ENCODE results near the gene BCL7A.

The BCL7A gene

GRCh38 chr12:122058549-122059149 is 37.0 kb downstream of the BCL7A start:
- Histone ChIP-seq H3K9ac (ENCODE audit: low read length) (no peak overlapping the region), H3K4me1 (ENCODE audit: control insufficient read depth, insufficient read depth, low read length) (peaks cover 13% of the 10 kb centered on the region), H3K36me3 (ENCODE audit: control insufficient read depth, insufficient read depth, low read length) (peaks cover 49% of the 10 kb centered on the region), H3K27me3 (ENCODE audit: control insufficient read depth, insufficient read depth, low read length) (no peaks in the 10 kb centered on the region), H3K9me3 (ENCODE audit: control insufficient read depth, insufficient read depth, low read depth, low read length) (no peaks in the 10 kb centered on the region), H3K4me3 (ENCODE audit: low read depth, low read length) (no peak overlapping the region), H3K27ac (ENCODE audit: low read depth, low read length) (no peak overlapping the region)

DNA sequence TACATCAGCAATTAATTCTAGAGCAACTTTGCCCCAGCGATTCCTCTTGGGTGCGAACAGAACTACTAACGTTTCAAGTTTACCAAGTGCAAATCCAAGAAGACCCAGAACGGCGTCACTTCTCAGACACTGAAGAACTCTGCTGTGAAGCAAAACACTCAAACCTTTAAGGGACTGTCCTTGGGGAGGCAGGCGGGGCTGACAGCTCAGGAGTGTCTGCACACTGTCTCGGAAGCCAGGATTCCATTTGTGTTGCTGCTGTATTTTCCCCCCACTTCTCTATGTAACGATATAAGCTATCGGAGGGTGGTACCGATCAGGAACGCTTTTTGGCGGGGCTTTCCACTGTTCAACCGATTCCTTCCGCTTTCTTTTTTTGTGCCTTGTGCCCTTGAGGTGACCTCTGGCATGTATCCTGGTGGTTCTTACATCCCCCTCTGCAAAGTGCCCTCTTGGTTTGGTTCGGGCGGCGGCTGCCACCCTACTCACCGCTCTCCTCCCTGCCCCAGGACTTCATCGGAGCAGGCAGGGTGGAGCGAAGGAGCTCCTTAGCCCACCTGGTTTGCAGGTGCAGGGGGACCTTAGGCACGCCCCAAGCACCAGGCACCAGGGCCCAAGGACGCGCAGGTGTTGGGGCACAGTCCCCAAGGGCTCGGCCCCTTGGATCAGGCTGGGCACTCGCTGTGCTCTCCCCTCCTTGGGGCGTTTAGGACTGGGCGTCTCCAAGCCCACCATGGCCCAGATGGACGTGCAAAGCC is 37.7 kb downstream of the BCL7A start:
- no peaks in the 10 kb centered on the region for H3K27me3 ChIP-seq (ENCODE audit: control insufficient read depth, insufficient read depth, low read length)
- no peak overlapping the region for H3K27ac ChIP-seq (ENCODE audit: low read depth, low read length)
- no peaks in the 10 kb centered on the region for H3K9me3 ChIP-seq (ENCODE audit: control insufficient read depth, insufficient read depth, low read depth, low read length)
- H3K4me1 ChIP-seq (ENCODE audit: control insufficient read depth, insufficient read depth, low read length) = peaks cover 17% of the 10 kb centered on the region
- peaks cover 49% of the 10 kb centered on the region for H3K36me3 ChIP-seq (ENCODE audit: control insufficient read depth, insufficient read depth, low read length)
- H3K9ac ChIP-seq (ENCODE audit: low read length) = no peak overlapping the region
- no peak overlapping the region for H3K4me3 ChIP-seq (ENCODE audit: low read depth, low read length)

DNA sequence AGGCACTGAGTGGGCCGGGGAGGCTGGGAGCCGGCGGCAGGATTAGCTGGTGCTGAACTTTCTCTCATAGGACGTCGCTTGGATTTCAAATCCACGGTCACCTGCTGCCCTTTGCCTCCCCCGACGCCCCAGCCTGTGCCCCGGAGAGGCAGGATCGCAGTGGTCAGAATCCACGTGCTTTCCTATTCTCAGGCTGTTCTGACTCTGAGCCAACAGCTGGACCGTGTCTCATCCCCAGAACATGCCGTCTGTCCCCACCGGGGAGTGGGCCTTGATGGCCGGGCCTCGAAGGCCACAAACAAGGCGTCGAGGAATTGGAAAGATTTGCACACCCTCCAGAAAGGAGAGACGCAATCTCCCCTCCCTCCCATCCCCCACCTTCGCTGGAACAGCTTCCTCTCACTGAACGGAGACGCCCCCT is 38.4 kb downstream of the BCL7A start:
- H3K4me3 ChIP-seq (ENCODE audit: low read depth, low read length) = no peak overlapping the region
- H3K27me3 ChIP-seq (ENCODE audit: control insufficient read depth, insufficient read depth, low read length) = no peaks in the 10 kb centered on the region
- peaks cover 45% of the 10 kb centered on the region for H3K36me3 ChIP-seq (ENCODE audit: control insufficient read depth, insufficient read depth, low read length)
- peaks cover 24% of the 10 kb centered on the region for H3K4me1 ChIP-seq (ENCODE audit: control insufficient read depth, insufficient read depth, low read length)
- no peak overlapping the region for H3K9ac ChIP-seq (ENCODE audit: low read length)
- H3K27ac ChIP-seq (ENCODE audit: low read depth, low read length) = no peak overlapping the region
- H3K9me3 ChIP-seq (ENCODE audit: control insufficient read depth, insufficient read depth, low read depth, low read length) = no peaks in the 10 kb centered on the region

DNA sequence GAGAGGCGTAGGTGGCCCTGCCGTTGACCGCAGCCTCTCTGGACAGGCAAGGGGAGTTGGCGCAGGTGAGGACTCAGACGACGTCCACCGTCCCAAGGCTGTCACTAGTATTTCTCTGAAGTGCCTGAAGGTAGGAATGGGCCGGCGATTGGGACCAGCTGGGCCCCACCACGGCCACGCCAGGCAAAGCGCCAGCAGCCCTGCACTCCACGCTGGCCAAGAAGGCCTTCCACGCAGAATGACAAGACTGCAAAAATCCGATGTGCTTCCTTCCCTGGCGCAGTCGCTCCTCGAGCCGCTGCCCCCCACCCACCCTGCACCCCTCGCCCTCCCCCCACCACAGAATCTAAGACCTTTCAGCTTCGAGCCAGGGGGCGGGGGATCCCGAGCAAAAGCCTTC is 39.6 kb downstream of the BCL7A start:
- Histone ChIP-seq H3K9ac (ENCODE audit: low read length) (no peak overlapping the region), H3K36me3 (ENCODE audit: control insufficient read depth, insufficient read depth, low read length) (peaks cover 35% of the 10 kb centered on the region), H3K27ac (ENCODE audit: low read depth, low read length) (no peak overlapping the region)

DNA sequence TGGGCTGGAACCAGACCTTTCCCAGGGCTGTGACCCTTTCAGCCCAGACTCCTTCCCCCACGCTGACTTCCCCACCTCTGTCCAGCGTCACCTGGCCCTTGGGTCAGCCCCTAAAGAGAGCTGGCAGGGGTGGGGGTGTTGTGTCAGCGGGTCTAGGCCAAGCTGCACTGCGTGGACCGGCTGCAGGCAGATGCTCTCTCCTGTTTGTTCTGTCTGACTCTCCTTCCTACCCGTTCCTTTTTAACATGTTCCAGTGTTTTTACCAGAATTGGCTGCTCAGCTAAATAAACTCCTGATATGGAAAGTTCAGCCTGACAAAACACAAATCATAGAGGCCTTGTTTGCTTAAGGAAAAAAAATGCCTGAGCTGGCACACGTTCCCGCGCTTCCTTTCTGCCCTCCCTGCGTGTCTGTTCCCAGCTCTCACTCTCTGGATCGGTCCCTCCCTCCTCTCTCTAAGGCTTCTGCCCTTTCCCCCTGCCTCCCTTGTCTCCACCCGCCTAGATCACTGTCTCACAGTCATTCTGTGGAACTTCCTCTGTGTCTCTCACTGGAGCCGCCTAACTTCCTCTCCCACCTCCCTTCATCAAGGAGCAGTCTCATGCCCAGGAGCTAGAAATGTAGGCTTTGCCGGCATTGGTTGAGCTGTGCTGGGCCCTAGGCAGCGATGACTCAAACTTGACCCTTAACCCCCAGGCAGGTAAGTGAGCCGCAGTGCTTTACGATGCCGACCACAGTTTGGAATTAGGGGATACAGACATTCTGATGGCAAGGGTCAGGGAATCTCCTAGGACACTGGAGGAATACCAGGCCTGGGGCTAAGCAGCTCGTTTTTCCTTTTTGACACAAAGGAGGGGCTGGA is 41.4 kb downstream of the BCL7A start:
- H3K27me3 ChIP-seq (ENCODE audit: control insufficient read depth, insufficient read depth, low read length) = no peaks in the 10 kb centered on the region
- H3K9ac ChIP-seq (ENCODE audit: low read length) = peak overlapping the region; percentile 40
- peak overlapping the region; percentile 44; the same call in 1 of the 2 replicates for H3K27ac ChIP-seq (ENCODE audit: low read depth, low read length)
- peaks cover 27% of the 10 kb centered on the region for H3K4me1 ChIP-seq (ENCODE audit: control insufficient read depth, insufficient read depth, low read length)
- peak overlapping the region; percentile 3; the same call in 1 of the 2 replicates for H3K4me3 ChIP-seq (ENCODE audit: low read depth, low read length)
- H3K9me3 ChIP-seq (ENCODE audit: control insufficient read depth, insufficient read depth, low read depth, low read length) = no peaks in the 10 kb centered on the region
- peaks cover 24% of the 10 kb centered on the region for H3K36me3 ChIP-seq (ENCODE audit: control insufficient read depth, insufficient read depth, low read length)

More for the DNA sequence above, 39.6 kb downstream of the BCL7A start:
- Histone ChIP-seq H3K9me3 (ENCODE audit: control insufficient read depth, insufficient read depth, low read depth, low read length) (no peaks in the 10 kb centered on the region), H3K27me3 (ENCODE audit: control insufficient read depth, insufficient read depth, low read length) (no peaks in the 10 kb centered on the region), H3K4me3 (ENCODE audit: low read depth, low read length) (no peak overlapping the region), H3K4me1 (ENCODE audit: control insufficient read depth, insufficient read depth, low read length) (peaks cover 27% of the 10 kb centered on the region)

- Histone ChIP-seq H3K27ac (ENCODE audit: low read depth, low read length) (peak overlapping the region; percentile 44; the same call in 1 of the 2 replicates), H3K4me1 (ENCODE audit: control insufficient read depth, insufficient read depth, low read length) (peaks cover 27% of the 10 kb centered on the region), H3K9ac (ENCODE audit: low read length) (peak overlapping the region; percentile 40), H3K36me3 (ENCODE audit: control insufficient read depth, insufficient read depth, low read length) (peaks cover 27% of the 10 kb centered on the region), H3K27me3 (ENCODE audit: control insufficient read depth, insufficient read depth, low read length) (no peaks in the 10 kb centered on the region), H3K4me3 (ENCODE audit: low read depth, low read length) (peak overlapping the region; percentile 3; the same call in 1 of the 2 replicates), H3K9me3 (ENCODE audit: control insufficient read depth, insufficient read depth, low read depth, low read length) (no peaks in the 10 kb centered on the region)
These were observed 42.0 kb downstream of the BCL7A start for GRCh38 chr12:122063694-122064024.

- H3K9me3 ChIP-seq (ENCODE audit: control insufficient read depth, insufficient read depth, low read depth, low read length) = no peaks in the 10 kb centered on the region
- peak overlapping the region; percentile 61 for H3K9ac ChIP-seq (ENCODE audit: low read length)
- peak overlapping the region; percentile 52 for H3K4me3 ChIP-seq (ENCODE audit: low read depth, low read length)
- H3K36me3 ChIP-seq (ENCODE audit: control insufficient read depth, insufficient read depth, low read length) = peaks cover 21% of the 10 kb centered on the region
- H3K27me3 ChIP-seq (ENCODE audit: control insufficient read depth, insufficient read depth, low read length) = no peaks in the 10 kb centered on the region
- H3K4me1 ChIP-seq (ENCODE audit: control insufficient read depth, insufficient read depth, low read length) = peaks cover 27% of the 10 kb centered on the region
- H3K27ac ChIP-seq (ENCODE audit: low read depth, low read length) = peak overlapping the region; percentile 43; the same call in 1 of the 2 replicates
These were observed 42.5 kb downstream of the BCL7A start for GRCh38 chr12:122064025-122064777.

DNA sequence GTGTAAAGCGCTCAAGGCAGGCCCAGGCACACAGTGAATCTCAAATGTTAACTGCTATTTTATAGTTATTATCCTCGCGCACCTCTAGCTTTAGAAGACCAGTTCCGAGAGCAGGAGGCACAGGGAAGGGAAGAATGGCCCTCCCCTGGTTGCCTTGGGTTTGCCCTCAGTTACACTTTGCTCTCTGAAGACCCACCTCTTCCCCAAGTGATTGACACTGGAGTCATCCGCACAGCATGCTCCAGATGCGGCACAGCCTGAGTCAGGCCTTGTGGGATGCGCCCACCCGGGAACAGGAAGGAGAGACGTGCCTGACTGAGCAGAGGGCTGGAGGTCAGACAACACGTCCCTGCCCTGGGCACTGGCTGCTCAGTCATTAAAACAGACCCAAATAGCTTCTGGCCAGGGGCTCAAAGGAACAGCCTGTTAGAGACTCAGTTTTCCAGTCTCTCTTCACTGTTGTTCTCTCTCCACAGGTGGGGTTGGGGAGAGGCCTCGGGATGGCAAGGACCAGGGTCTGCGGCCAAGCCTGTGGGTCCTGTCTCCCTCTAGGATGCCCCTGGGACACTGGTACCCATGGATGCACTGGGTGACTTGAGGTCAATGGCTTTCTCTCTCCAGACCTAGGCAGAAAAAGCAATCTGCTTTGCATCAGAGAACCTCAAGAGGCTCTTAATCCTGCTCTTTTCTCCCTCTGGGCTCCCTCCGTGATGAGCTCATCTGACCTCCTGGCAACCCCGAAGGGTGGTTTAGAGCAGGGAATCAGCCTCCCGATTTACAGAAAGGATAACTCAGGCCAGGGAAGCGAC is 43.3 kb downstream of the BCL7A start:
- Histone ChIP-seq H3K27me3 (ENCODE audit: control insufficient read depth, insufficient read depth, low read length) (no peaks in the 10 kb centered on the region), H3K4me3 (ENCODE audit: low read depth, low read length) (peak overlapping the region; percentile 52), H3K4me1 (ENCODE audit: control insufficient read depth, insufficient read depth, low read length) (peaks cover 27% of the 10 kb centered on the region), H3K27ac (ENCODE audit: low read depth, low read length) (peak overlapping the region; percentile 43; the same call in 1 of the 2 replicates), H3K9me3 (ENCODE audit: control insufficient read depth, insufficient read depth, low read depth, low read length) (no peaks in the 10 kb centered on the region), H3K36me3 (ENCODE audit: control insufficient read depth, insufficient read depth, low read length) (peaks cover 19% of the 10 kb centered on the region), H3K9ac (ENCODE audit: low read length) (peak overlapping the region; percentile 61)

DNA sequence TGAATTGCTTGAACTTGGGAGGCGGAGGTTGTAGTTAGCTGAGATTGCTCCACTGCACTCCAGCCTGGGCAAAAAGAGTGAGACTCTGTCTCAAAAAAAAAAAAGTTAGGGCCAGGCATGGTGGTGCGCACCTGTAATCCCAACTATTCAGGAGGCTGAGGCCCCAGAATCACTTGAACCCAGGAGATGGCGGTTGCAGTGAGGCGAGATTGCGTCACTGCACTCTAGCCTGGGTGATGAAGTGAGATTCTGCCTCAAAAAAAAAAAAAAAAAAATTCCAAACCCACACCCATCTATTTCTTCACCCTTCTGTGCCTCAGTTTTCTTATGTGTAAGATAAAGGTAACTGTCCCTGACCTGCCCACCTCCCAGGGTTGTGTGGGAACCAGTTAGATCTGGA is 45.9 kb downstream of the BCL7A start:
- no peak overlapping the region for H3K27ac ChIP-seq (ENCODE audit: low read depth, low read length)
- H3K9ac ChIP-seq (ENCODE audit: low read length) = no peak overlapping the region
- H3K27me3 ChIP-seq (ENCODE audit: control insufficient read depth, insufficient read depth, low read length) = no peaks in the 10 kb centered on the region
- H3K4me3 ChIP-seq (ENCODE audit: low read depth, low read length) = no peak overlapping the region
- H3K36me3 ChIP-seq (ENCODE audit: control insufficient read depth, insufficient read depth, low read length) = peaks cover 14% of the 10 kb centered on the region
- H3K4me1 ChIP-seq (ENCODE audit: control insufficient read depth, insufficient read depth, low read length) = peaks cover 31% of the 10 kb centered on the region
- H3K9me3 ChIP-seq (ENCODE audit: control insufficient read depth, insufficient read depth, low read depth, low read length) = no peaks in the 10 kb centered on the region

GRCh38 chr12:122067966-122068365 is 46.3 kb downstream of the BCL7A start:
- H3K9ac ChIP-seq (ENCODE audit: low read length) = no peak overlapping the region
- no peaks in the 10 kb centered on the region for H3K9me3 ChIP-seq (ENCODE audit: control insufficient read depth, insufficient read depth, low read depth, low read length)
- H3K4me3 ChIP-seq (ENCODE audit: low read depth, low read length) = no peak overlapping the region
- peaks cover 14% of the 10 kb centered on the region for H3K36me3 ChIP-seq (ENCODE audit: control insufficient read depth, insufficient read depth, low read length)
- no peaks in the 10 kb centered on the region for H3K27me3 ChIP-seq (ENCODE audit: control insufficient read depth, insufficient read depth, low read length)
- peaks cover 29% of the 10 kb centered on the region for H3K4me1 ChIP-seq (ENCODE audit: control insufficient read depth, insufficient read depth, low read length)
- H3K27ac ChIP-seq (ENCODE audit: low read depth, low read length) = no peak overlapping the region
